SH-SY5Y (cell line): Measurements from ENCODE around the gene TPT1.

Source experiments
- GATA2 ChIP-seq: IDR thresholded peaks from 2 replicates; pipeline ENCODE4 v1.6.1; 2011; ENCODE audit warnings: mild to moderate bottlenecking, low read depth, low read length
- GATA3 ChIP-seq: IDR thresholded peaks from 2 replicates; pipeline ENCODE4 v1.6.1; 2011; ENCODE audit warnings: low read depth, mild to moderate bottlenecking, low read length, moderate library complexity

The TPT1 gene

DNA sequence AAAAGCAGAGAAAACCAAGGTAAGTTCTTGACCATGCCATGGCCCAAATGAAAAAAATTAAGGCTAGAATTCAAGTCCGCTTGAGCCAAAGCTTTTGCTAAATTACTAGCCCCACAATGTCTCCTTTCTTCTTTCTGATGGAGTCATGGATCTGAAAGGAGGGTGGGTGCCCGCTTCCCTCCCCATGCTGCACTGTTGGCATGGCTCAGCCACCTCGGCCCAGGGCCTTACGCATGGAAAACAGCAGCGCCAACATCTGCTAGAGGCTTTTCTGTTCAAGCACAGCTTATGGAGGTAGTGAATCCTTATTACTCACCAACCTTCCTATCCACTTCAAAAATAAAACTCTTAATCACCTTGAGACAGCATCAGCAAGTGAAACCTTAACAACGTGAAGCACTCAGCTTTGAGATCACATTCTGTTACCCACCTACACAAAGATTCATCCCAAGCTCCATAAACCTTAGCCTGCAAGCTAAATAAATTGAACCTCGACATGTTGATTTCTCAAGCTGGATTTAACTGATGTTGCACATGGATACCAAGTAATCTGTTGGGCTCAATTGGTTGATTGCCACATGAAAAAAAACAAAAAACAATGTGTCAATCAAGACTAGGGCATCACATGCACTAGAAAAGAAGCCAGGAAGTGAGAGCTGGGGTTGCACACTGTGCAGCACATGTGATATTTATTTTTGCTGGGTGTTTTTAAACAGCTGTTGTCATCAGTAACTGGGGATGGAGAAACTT lies 43.4 kb downstream of the TPT1 start:
- TF ChIP-seq GATA3: no peak
- TF ChIP-seq GATA2: no peak

DNA sequence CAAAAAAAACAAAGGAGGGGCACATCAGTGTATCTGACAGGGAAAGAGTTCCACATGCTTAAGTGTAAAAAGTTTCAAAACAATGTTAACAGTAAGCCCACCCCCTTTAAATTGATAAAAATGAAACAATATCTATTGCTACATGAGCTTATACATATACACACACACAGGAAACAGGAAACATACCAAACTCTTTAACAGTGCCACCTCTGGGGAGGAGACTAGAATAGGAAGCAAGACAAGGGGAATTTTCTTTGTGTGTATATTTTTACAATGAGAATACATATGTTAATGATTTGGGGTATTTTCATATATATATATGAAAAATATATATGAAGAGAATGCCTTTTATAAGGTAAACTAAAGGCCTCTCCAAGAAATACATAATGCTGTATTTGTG lies 44.7 kb downstream of the TPT1 start:
- TF ChIP-seq GATA3 (no peak), GATA2 (no peak)

DNA sequence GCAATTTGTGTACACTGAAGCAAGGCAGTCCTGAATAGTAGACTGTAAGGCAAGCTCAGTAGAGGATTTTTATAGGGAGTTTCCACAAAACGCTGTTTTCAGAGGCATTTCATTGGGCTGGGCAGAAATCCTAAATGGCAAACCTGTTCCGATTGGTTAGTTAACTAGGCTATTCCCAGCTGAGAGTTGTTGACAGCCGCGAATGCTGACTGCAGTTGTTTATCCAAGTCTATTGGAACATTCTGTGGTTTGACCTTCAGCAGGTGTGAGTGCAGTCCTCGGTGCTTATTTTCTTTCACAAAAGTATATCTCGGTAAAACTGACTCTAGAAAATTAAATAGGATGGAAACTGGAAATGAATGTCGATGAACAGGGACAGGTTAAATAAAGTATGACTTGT lies 45.4 kb downstream of the TPT1 start:
- TF ChIP-seq GATA3 (no peak), GATA2 (no peak)

DNA sequence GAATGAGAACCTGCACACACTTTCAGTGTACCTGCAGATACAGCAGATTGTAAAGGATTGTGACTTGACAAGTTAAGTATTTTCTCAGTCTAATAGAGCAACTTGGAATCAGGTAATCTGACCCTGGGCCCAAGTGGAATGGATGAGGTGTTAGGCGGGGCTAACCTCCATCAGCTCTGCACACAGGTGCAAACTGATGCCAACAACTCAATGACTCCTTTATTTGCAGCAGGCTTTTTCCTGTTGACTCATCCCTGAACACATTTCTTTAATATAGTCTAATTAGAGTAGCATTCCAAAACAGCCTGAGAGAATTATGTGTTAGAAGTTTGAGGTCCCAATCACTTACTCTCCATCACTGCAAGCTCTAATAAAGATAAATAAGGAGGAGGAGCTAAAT lies 48.8 kb downstream of the TPT1 start:
- no peak for TF ChIP-seq GATA3
- TF ChIP-seq GATA2: no peak

DNA sequence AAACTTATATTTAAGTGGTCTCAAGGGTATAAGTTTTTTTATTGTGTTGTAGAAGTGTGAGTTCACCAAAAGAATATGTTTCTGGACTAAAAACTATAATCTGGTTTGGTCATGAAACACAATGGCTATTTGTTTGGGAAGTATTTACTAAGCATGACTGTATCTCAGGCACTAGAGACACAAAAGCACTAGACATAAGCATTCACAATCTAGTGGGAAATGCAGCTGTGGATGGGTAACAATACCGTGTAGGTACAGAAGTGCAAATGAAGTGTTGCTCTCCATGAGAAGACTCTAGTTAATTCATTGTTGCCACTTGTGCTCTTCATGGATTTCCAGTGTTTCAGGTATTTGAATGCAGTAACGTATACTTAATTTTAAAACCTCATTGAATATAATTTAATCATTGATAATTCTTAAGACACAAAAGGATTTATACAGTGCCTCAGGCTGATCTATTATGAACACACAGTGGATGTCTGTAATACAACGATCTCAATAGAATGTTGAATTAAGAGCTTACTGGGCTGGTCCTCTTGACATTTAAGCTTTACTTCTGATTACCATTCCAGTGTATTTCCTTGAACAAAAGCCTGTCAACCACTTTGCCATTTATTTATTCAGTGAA lies 50.9 kb downstream of the TPT1 start:
- TF ChIP-seq GATA2 (no peak), GATA3 (no peak)
